Measurements from ENCODE around the gene MLEC. TPM values are rescaled to one million over a fixed set of nuclear protein-coding genes. Genes with fewer than 3 reads are reported as not detected.

Gene MLEC
- total RNA-seq, 4 donors from 2014 or later: 37.8 to 55.5 (median 46.3) TPM

- Histone ChIP-seq H3K36me3 (peaks cover 23 to 70% (median 63%) of the 10 kb centered on the region in 4 donors), H3K27me3 (no peaks in the 10 kb centered on the region), H3K4me1 (peaks cover 12 to 40% (median 30%) of the 10 kb centered on the region in 4 donors), H3K4me3 (peak overlapping the region in 3 of 4 donors; percentile 64 to 85 (median 76)), H3K27ac (replicated peaks in 1 of 4) (peak overlapping the region in 2 of 4 donors; percentile 79 to 89), H3K9me3 (no peaks in the 10 kb centered on the region)
- 62% methylated on average over 5 of the region's 5 CpGs for WGBS
- TF ChIP-seq CTCF (IDR thresholded peaks at IDR 0.05): no peak
- TF ChIP-seq POLR2AphosphoS5 (IDR thresholded peaks at IDR 0.05): no peak
- TF ChIP-seq POLR2A (IDR thresholded peaks at IDR 0.05; ENCODE audit: low read depth): no peak
- no peak for TF ChIP-seq EP300 (IDR thresholded peaks at IDR 0.05)
- intact Hi-C loops (cut with DNase I): loop anchor here (10.0 kb wide), 1 partner anchor 180 kb away; the partner anchor contains the start of gene SPPL3
- no peak for DNase-seq (ENCODE audit: extremely low spot score)
These were observed 37.8 kb downstream of the MLEC start for GRCh38 chr12:120724720-120725119.

- Histone ChIP-seq H3K36me3 (peaks cover 18 to 70% (median 63%) of the 10 kb centered on the region in 4 donors), H3K9me3 (no peaks in the 10 kb centered on the region), H3K4me1 (peaks cover 12 to 40% (median 28%) of the 10 kb centered on the region in 4 donors), H3K27ac (replicated peaks in 1 of 4) (peak overlapping the region; percentile 74 to 89 (median 80)), H3K4me3 (peak overlapping the region; percentile 64 to 85 (median 71)), H3K27me3 (no peaks in the 10 kb centered on the region)
- no peak for DNase-seq (ENCODE audit: extremely low spot score)
- whole genome bisulfite sequencing: 18% methylated on average over 14 of the region's 14 CpGs
- intact Hi-C loops (cut with DNase I): loop anchor here (10.0 kb wide), 1 partner anchor 180 kb away; the partner anchor contains the start of gene SPPL3
- TF ChIP-seq POLR2AphosphoS5 (IDR thresholded peaks at IDR 0.05) (no peak), CTCF (IDR thresholded peaks at IDR 0.05) (no peak), POLR2A (IDR thresholded peaks at IDR 0.05; ENCODE audit: low read depth) (no peak), EP300 (IDR thresholded peaks at IDR 0.05) (no peak)
These were observed 38.3 kb downstream of the MLEC start for GRCh38 chr12:120725151-120725658.

- H3K36me3 ChIP-seq: peaks cover 11 to 70% (median 63%) of the 10 kb centered on the region in 4 donors
- intact Hi-C loops (cut with DNase I): loop anchor here (10.0 kb wide), 1 partner anchor 179 kb away; the partner anchor contains the start of gene SPPL3
- H3K4me3 ChIP-seq: peak within 1 kb of the TSS; percentile 64 to 85 (median 71)
- no peaks in the 10 kb centered on the region for H3K27me3 ChIP-seq
- TF ChIP-seq EP300 (IDR thresholded peaks at IDR 0.05) (no peak), POLR2A (IDR thresholded peaks at IDR 0.05; ENCODE audit: low read depth) (no peak), POLR2AphosphoS5 (IDR thresholded peaks at IDR 0.05) (peak; percentile 81 to 85), CTCF (IDR thresholded peaks at IDR 0.05) (peak in 1 of 3 experiments; percentile 28)
- 10% methylated on average over 39 of the region's 66 CpGs for WGBS
- peak within 1 kb of the TSS; percentile 74 to 89 (median 80) for H3K27ac ChIP-seq (replicated peaks in 1 of 4)
- peaks cover 11 to 37% (median 23%) of the 10 kb centered on the region in 4 donors for H3K4me1 ChIP-seq
- DNase-seq (ENCODE audit: extremely low spot score): peak; percentile 94
- no peaks in the 10 kb centered on the region for H3K9me3 ChIP-seq
These were observed 38.9 kb downstream of the MLEC start, which contains the start of gene ACADS for GRCh38 chr12:120725659-120726509. ACADS (plus strand) TSS chr12:120725826; CDS start chr12:120725886, 60 bp downstream.

- no peak for DNase-seq (ENCODE audit: extremely low spot score)
- H3K36me3 ChIP-seq: peaks cover 11 to 70% (median 60%) of the 10 kb centered on the region in 4 donors
- TF ChIP-seq POLR2AphosphoS5 (IDR thresholded peaks at IDR 0.05) (no peak), POLR2A (IDR thresholded peaks at IDR 0.05; ENCODE audit: low read depth) (no peak), CTCF (IDR thresholded peaks at IDR 0.05) (no peak), EP300 (IDR thresholded peaks at IDR 0.05) (no peak)
These were observed 39.5 kb downstream of the MLEC start for GRCh38 chr12:120726510-120726793.

More at GRCh38 chr12:120726510-120726793, 39.5 kb downstream of the MLEC start:
- WGBS: 88% methylated on average over 9 of the region's 9 CpGs
- intact Hi-C loops (cut with DNase I): loop anchor here (10.0 kb wide), 1 partner anchor 178 kb away; the partner anchor contains the start of gene SPPL3
- H3K4me3 ChIP-seq: peak overlapping the region; percentile 64 to 85 (median 71)
- H3K27me3 ChIP-seq: no peaks in the 10 kb centered on the region
- no peaks in the 10 kb centered on the region for H3K9me3 ChIP-seq
- peak overlapping the region; percentile 74 to 89 (median 80) for H3K27ac ChIP-seq (replicated peaks in 1 of 4)
- peaks cover 6 to 31% (median 21%) of the 10 kb centered on the region in 4 donors for H3K4me1 ChIP-seq

Data from esophagus muscularis mucosa (tissue), 4 donors.